Lung (tissue), 12 donors: Measurements from ENCODE around the gene APH1B. TPM values are rescaled to one million over a fixed set of nuclear protein-coding genes. Genes with fewer than 3 reads are reported as not detected.

Source experiments
- ATAC-seq: fragments of 200-7000 bp; cut with Tn5 transposase; one replicate; pipeline ENCODE4 v1.9.1; 2020; ENCODE audit warnings: moderate number of reproducible peaks; ENCODE audit not compliant: insufficient read depth, low FRiP score
- DNase-seq, 3 donors: peaks; one replicate each; pipeline ENCODE4 v3.0.0-alpha.2; 2013 to 2017
- H3K27ac ChIP-seq, 2 donors: one replicate each; pipeline ENCODE4 v1.5.1; 2013; ENCODE audit warnings: mild to moderate bottlenecking in 2 of 2, moderate library complexity in 2 of 2, control low read depth in 1 of 2, inconsistent platforms in 1 of 2, low read depth in 1 of 2, low read length in 1 of 2
- H3K27me3 ChIP-seq, 3 donors: one replicate each; pipeline ENCODE4 v1.5.1; 2013; ENCODE audit warnings: low read length in 2 of 3; ENCODE audit not compliant: control insufficient read depth in 3 of 3, insufficient read depth in 3 of 3
- H3K36me3 ChIP-seq, 4 donors: one replicate each; pipeline ENCODE4 v1.5.1; 2013; ENCODE audit warnings: low read length in 4 of 4, mild to moderate bottlenecking in 1 of 4, moderate library complexity in 1 of 4; ENCODE audit not compliant: control insufficient read depth in 4 of 4, insufficient read depth in 4 of 4
- H3K4me1 ChIP-seq, 5 donors: one replicate each; pipeline ENCODE4 v1.5.1; 2013; ENCODE audit warnings: low read length in 5 of 5, mild to moderate bottlenecking in 2 of 5, moderate library complexity in 1 of 5; ENCODE audit not compliant: control insufficient read depth in 5 of 5, insufficient read depth in 5 of 5
- H3K4me3 ChIP-seq: one replicate; pipeline ENCODE4 v1.5.1; 2013; ENCODE audit warnings: mild to moderate bottlenecking, control low read depth, moderate library complexity
- H3K9ac ChIP-seq, 2 donors: one replicate each; pipeline ENCODE4 v1.5.1; 2013; ENCODE audit warnings: low read length in 2 of 2, control low read depth in 1 of 2; ENCODE audit not compliant: insufficient read depth in 1 of 2
- H3K9me3 ChIP-seq, 4 donors: one replicate each; pipeline ENCODE4 v1.5.1; 2013; ENCODE audit warnings: low read length in 3 of 4, mild to moderate bottlenecking in 1 of 4, moderate library complexity in 1 of 4; ENCODE audit not compliant: control insufficient read depth in 4 of 4, insufficient read depth in 3 of 4
- WGBS, 2 donors: extraction: QIAGEN DNeasy Blood & Tissue Kit; methylation state at CpG; one replicate each; pipeline ENCODE4 v1.1.7; 2013; 5-methylcytosine and 5-hydroxymethylcytosine counted together
- polyA plus RNA-seq, 2 donors: library from polyadenylated mRNA; stranded (reverse); fragments of 200-250 nt; gene quantifications; one replicate each; pipeline ENCODE4 v1.2.1, GENCODE V29; 2013
- total RNA-seq, 2 donors: library from RNA; depleted of rRNA in 1 of 2; stranded (reverse); fragments of >200 nt in 1 of 2; gene quantifications; one replicate each; pipeline ENCODE4 v1.2.1, GENCODE V29; 2014 to 2021
- TF ChIP-seq, protein P1 (sequence below): IDR thresholded peaks from 2 replicates; pipeline ENCODE4 v1.5.1; 2012; ENCODE audit warnings: mild to moderate bottlenecking; ENCODE audit errors: control extremely low read depth, extremely low read depth
- donor health status: control.
- donor health status: control.
- donor health status: Bipolar disorder and iron deficiency.
- donor health status: healthy.
- donor health status: DM: yes; HTN: yes; CAD: no.

Gene APH1B
- total and polyA plus RNA-seq, 4 donors: 17.5 to 29.9 (median 21.9) TPM

- no peaks in the 10 kb centered on the region for H3K36me3 ChIP-seq
- no peak overlapping the region for H3K4me3 ChIP-seq
- TF ChIP-seq, protein P1, sequence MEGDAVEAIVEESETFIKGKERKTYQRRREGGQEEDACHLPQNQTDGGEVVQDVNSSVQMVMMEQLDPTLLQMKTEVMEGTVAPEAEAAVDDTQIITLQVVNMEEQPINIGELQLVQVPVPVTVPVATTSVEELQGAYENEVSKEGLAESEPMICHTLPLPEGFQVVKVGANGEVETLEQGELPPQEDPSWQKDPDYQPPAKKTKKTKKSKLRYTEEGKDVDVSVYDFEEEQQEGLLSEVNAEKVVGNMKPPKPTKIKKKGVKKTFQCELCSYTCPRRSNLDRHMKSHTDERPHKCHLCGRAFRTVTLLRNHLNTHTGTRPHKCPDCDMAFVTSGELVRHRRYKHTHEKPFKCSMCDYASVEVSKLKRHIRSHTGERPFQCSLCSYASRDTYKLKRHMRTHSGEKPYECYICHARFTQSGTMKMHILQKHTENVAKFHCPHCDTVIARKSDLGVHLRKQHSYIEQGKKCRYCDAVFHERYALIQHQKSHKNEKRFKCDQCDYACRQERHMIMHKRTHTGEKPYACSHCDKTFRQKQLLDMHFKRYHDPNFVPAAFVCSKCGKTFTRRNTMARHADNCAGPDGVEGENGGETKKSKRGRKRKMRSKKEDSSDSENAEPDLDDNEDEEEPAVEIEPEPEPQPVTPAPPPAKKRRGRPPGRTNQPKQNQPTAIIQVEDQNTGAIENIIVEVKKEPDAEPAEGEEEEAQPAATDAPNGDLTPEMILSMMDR: no peak
- DNase-seq (no peak), ATAC-seq (no peak)
- WGBS, 2 donors: 90 to 92% methylated on average over 4 of the region's 4 CpGs
- H3K27me3 ChIP-seq: no peaks in the 10 kb centered on the region
- H3K27ac ChIP-seq: no peak overlapping the region
- H3K9ac ChIP-seq: no peak overlapping the region
- H3K9me3 ChIP-seq: no peaks in the 10 kb centered on the region
- H3K4me1 ChIP-seq: peaks cover 0 to 8% (median 0%) of the 10 kb centered on the region in 5 donors
These were observed 75.4 kb downstream of the APH1B start for GRCh38 chr15:63352808-63353207.

DNA sequence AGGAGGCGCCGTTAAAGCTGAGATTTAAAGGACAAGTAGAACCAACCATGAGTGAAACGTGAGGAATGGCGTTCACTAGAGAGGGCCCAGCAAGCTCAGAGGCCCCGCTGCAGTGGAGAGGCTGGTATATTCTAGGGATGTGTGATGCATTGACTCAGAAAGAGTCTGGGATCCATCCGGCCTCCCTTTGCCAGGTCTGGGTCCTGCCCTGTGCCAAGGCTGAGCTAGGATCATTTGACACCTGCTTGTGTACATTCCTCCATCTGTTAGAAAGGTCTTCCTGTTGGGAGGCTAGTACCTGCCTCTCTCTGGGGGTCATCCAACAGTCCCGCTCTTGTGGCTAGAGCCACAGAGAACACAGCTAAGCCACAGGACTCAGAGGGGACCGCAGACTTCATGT, 75.9 kb downstream of the APH1B start:
- ATAC-seq (no peak), DNase-seq (no peak)
- TF ChIP-seq, protein P1: no peak
- H3K4me3 ChIP-seq: no peak overlapping the region
- H3K9ac ChIP-seq: no peak overlapping the region
- WGBS, 2 donors: 84 to 85% methylated on average over 8 of the region's 8 CpGs
- H3K9me3 ChIP-seq: no peaks in the 10 kb centered on the region
- no peak overlapping the region for H3K27ac ChIP-seq
- no peaks in the 10 kb centered on the region for H3K36me3 ChIP-seq
- no peaks in the 10 kb centered on the region for H3K27me3 ChIP-seq
- H3K4me1 ChIP-seq: peaks cover 0 to 6% (median 0%) of the 10 kb centered on the region in 5 donors

DNA sequence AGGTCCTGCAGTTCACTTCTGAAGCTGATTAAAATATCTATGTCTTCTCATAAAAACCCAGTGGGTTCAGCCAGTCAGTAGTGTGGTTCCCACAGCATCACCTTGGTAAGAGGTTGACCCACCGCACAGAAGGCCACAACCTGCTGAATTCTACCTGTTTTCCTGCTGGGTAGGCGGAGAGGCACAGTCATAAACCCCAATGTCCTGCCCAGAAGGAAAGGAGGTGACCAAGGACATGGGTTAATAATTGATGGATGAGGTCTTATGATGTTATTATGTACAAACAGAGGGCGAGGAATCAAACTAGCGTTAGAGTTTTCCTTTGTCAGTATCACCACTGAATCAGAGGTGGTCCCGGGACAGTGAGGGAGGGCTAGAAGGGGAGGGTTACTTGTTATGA, 76.5 kb downstream of the APH1B start:
- Histone ChIP-seq H3K27me3 (peaks cover 0 to 3% (median 0%) of the 10 kb centered on the region in 3 donors), H3K9me3 (no peaks in the 10 kb centered on the region), H3K9ac (no peak overlapping the region), H3K36me3 (no peaks in the 10 kb centered on the region), H3K27ac (no peak overlapping the region), H3K4me3 (no peak overlapping the region), H3K4me1 (no peaks in the 10 kb centered on the region)
- ATAC-seq (no peak), DNase-seq (no peak)
- WGBS, 2 donors: 87 to 91% methylated on average over 5 of the region's 5 CpGs
- TF ChIP-seq, protein P1: no peak
